ENCODE results near the gene CCDC177. TPM values are rescaled to one million over a fixed set of nuclear protein-coding genes. Genes with fewer than 3 reads are reported as not detected.

The CCDC177 gene
- polyA plus RNA-seq (ENCODE audit: insufficient read length in 4 of 4) = under 1 TPM in 3 of 4 donors, not detected in 1; 0.06 to 0.13 (median 0.07) TPM

DNA sequence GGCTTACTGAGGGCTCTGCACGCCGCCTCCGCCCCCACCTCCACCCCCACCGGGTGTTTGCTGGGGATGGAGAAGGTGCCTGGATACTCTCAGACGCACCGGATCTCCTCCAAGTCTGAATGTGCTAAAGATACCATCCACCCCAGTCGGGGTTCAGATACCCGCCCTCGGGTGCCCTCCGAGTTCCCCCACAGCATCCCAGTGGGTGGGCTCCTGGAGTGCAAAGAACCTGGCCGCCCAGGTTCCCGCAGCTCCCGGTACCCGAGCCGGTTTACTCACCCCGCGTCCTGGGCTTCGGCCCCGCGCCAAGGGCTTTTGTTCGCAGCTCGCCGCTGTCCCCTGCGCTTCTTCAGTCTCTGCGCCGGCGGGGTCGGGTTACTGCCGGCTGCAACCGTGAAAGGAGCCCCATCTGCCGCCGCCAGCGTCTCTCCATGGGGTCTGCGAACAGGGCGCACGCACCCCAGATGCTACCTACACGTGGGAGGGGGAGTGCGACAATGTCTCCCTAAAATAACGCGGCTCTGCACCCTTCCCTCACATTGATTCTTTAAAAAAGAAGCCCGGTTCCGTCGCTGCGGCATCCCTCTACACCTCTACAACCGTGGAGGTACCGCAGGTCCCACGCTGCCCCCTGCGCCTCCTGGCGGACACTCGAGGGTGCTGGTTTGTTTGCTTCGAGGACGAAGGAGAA is at the start of gene CCDC177:
Gene CCDC177 (minus strand): TSS at position 609 of the 691 bp plus-strand sequence. CDS start 1,249 bp downstream, outside the sequence.
- DNase-seq (ENCODE audit: low read depth in 4 of 4, low spot score in 3 of 4) = peak in 1 of 4 donors; percentile 69

DNA sequence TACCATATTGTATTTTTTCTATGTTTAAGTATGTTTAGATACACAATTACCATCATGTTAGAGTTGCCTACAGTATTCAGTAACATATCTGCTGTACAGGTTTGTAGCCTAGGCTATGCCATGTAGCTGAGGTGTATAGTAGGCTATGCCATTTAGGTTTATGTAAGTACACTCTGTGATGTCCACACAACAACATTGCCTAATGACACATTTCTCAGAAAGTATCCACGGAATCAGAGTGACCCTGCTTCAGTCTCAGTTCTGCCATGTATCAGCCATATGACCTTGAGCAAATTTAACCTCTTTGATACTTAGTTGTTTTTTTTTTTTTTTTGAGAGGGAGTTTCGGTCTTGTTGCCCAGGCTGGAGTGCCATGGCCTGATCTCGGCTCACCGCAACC is 49.5 kb upstream of the CCDC177 start:
- DNase-seq (ENCODE audit: low read depth in 4 of 4, low spot score in 3 of 4) = no peak

GRCh38 chr14:69620981-69621380 is 46.3 kb upstream of the CCDC177 start:
- DNase-seq (ENCODE audit: low read depth in 4 of 4, low spot score in 3 of 4) = no peak

DNA sequence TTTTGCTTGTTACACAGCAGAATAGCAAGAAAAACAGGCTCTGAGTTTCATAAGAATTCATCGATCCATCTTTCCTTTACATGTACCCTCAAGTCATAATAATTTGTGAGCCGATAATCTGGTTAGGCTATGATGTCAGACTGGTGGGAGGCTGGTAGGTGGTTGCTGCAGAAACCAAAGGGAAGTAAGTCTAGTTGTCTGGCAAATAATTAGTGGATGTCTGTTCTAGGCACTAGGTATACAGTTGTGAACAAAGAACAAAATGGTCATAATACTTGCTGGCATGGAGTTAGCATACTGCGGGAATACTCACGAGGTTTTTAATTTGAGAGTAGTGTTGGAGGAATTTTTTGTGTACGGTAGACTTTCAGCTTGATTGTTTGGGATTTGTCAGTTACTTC is 45.5 kb upstream of the CCDC177 start:
- DNase-seq (ENCODE audit: low read depth in 4 of 4, low spot score in 3 of 4) = no peak

GRCh38 chr14:69619012-69619411 is 44.3 kb upstream of the CCDC177 start:
- DNase-seq (ENCODE audit: low read depth in 4 of 4, low spot score in 3 of 4) = no peak

DNA sequence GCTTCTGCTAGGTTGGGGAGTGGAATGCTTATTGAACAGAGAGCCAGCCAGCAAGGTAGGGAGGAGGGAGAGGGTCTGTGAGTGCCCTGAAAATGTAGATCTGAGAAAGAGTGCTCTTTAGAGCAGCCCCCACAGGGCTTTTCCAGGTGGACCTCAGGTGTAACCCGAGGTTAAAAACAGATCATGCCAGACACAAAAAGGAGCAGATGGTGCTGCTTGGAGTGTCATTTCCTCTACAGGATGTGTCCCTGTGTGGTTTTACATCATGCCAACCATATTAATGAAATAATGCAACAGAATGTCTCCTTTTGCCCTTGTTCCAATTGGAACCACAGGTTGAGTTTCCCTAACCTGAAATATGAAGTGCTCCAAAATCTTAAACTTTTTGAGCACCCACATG is 43.1 kb upstream of the CCDC177 start:
- DNase-seq (ENCODE audit: low read depth in 4 of 4, low spot score in 3 of 4) = no peak

- DNase-seq (ENCODE audit: low read depth in 4 of 4, low spot score in 3 of 4) = no peak
These were observed 41.7 kb upstream of the CCDC177 start for GRCh38 chr14:69616408-69616773.

DNA sequence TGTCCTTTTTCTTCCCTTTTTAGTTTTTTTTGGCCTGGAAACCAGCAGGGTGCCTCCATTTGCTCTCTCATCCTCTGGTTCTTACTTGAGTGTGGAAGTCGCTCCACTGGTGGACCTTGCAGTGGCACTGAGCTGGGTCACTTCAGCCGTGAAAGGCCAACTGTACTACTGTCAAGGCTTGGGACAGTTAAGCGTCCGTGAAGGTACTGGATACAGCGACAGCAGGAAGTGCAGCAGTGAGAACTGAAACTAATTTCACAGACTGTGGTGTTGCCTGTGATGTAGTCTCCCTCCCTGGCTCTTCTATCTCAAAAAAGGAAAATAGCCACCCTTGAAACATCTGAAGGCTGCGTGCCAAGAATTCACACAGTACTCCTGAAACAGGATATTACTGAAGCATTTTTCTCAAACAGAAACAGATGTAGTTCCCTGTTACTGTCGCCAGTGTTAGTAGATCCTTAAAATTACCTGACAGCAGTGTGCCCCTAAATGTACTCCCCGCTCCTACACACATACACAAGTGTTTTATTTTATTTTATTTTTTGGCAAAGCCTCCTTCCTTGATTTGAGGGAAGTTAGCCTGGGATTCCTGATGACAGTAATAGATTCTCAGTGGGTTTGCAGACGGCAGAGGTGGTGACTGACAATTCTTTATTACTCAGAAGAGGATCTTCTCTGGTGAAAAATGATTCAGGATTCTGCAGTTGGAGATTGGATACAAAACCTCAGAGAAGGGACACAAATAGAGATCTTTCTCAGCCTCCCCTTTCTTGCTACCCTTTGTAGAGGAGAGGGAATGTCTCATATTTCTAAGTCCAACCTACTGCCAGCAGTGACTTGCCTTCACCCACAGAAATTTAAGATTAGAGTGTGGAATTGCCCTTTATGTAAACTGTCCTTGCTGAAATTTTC is 41.1 kb upstream of the CCDC177 start:
- DNase-seq (ENCODE audit: low read depth in 4 of 4, low spot score in 3 of 4) = no peak

DNA sequence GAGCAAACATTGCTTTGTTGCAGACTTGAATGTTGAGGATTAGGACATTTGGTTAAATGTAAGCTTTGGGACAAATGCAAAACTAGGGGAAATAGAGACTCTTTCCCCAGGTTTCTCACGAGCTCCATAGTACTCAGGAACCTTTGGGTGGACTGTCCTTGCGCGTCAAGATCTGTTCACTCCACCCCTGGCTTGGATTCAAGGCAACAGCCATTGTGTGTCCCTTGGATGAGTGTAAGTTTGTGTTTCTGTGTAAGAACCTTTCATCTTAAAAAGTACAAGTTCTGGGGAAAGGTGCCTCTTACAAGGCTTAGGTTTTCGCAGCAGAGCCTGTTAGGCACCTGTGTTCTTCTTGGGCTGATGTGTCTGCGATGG is 40.4 kb upstream of the CCDC177 start:
- no peak for DNase-seq (ENCODE audit: low read depth in 4 of 4, low spot score in 3 of 4)

- no peak for DNase-seq (ENCODE audit: low read depth in 4 of 4, low spot score in 3 of 4)
These were observed 39.9 kb upstream of the CCDC177 start for GRCh38 chr14:69614592-69614991.

DNA sequence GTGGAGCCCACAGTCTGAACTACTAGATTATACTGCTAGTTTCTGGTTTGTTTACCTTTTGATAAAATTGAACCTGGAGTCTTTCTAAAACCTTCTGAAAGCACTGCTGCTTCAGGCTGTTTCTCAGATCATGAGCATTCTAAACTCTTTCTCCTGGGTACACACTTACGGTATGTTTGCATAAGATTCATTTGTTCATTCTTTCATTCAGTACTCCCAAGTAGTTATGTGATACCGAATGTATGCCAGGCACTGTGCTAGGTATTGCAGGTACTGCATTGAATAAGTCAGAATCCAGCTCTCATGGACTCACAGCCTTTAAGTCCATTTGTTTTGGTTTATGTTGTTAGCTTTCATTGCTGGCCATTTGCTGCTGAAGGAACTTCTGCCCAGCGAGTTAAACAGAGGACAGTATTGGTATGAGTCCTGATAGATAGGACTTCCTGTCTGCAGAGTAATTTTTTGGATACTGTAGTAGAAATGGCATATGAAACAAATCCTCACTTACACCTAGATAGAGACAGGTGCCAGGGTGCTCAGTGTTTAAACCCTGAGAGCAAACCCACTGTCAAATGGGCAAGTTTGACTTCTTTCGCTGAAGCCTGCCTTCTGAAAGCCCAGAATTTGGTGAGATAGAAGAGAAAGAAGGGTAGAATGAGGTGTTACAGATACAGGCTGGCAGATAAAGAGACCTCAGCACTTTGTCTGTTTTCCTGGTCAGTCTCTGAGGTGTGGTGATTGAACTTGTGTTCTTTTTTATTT is 38.8 kb upstream of the CCDC177 start:
- no peak for DNase-seq (ENCODE audit: low read depth in 4 of 4, low spot score in 3 of 4)

GRCh38 chr14:69612783-69613130 is 38.1 kb upstream of the CCDC177 start:
- no peak for DNase-seq (ENCODE audit: low read depth in 4 of 4, low spot score in 3 of 4)

DNA sequence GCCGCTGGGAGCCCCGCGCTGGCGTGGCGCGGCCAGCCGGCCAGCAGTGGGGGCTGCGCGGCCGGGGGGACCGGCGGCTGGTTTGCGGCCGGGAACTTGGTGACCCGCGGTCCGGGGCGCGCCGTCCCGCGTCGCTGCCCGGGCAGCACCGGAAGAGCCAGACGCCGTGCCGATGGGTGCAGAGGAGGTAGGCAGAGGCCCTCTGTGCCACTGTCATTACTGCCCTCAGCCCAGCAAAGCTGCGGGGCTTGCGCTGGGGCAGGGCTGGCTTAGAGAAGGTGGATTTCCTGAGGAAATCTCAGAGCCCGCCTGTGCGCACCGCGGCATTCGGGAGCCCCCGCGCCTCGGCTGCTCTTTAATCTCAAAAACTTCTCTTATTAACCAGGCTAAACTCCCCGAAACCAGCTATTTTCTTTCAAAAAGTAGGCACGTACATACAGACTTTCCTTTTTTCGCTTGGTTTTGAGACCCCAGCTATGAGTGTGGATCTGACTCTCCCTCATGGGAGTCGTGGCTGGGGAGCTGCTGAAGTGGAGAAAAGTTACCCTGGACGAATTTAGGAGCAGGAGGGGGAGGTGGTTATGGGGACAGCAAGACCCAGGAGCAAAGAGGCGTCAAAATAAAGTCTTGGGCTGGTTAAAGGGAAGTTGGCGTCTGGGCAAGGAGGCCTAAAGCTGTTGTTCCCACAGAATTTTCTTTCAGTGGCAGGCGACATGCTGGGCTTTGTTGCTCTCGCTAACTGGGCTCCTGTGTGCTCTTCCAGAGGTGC is 37.5 kb upstream of the CCDC177 start:
- DNase-seq (ENCODE audit: low read depth in 4 of 4, low spot score in 3 of 4) = no peak

DNA sequence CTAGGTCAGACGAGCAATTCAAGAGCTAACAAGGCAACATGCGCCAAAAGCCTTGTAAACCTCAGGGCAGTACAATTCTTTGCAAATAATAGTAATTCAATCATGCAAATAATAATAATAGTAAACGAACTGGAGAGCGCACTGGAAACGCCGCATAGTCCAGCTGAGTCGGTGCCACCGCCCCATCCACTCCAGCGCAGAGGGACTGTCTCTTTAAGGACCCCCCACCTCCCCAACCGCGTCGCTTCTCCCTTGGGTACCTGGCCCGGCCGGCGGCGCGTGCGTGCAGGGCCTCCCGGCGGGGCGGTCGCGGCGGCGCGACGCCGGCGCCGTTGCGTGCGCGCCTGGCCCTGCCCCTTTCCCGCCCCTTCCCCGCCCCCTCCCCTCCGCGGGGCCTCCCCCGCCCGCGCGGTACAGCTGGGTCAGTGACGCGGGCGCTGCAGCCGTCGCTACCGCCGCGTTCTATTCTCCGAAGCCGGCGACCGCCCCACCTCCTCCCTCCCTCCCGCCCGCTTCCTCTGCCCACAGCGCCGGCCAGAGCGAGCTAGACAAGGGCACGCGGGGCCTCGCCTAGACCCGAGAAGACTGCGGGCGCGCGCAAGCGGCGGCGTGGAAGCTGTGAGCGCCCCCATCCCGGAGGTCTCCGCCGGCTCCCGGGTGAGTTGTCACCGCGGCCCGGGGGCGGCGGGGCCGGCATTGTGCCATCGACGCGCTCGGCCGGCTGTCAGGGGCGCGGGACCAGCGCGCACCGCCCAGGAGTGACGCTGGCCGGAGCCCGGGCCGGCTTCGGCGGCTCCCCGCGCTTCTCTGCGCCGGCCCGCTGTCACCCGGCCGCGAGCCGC is 36.7 kb upstream of the CCDC177 start, which contains the start of gene SUSD6:
Gene SUSD6 (plus strand): TSS at position 425 of the 842 bp plus-strand sequence. CDS start 46,997 bp downstream, outside the sequence.
- DNase-seq (ENCODE audit: low read depth in 4 of 4, low spot score in 3 of 4) = peak; percentile 71 to 82 (median 81)

DNA sequence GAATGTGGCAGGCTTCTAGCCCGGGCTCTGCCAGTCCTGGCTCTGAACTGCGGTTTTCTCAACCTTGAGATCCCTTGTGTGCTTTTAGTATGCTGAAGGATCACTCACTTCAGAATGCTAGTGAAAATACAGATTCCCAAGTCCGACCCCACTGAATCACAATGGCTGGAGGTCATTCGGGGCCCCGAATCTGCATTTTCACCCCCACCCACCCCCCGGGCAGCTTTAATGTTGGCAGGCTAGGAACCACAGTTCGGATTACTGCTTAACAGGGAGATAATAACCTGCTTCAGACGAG is 36.2 kb upstream of the CCDC177 start:
- no peak for DNase-seq (ENCODE audit: low read depth in 4 of 4, low spot score in 3 of 4)

DNA sequence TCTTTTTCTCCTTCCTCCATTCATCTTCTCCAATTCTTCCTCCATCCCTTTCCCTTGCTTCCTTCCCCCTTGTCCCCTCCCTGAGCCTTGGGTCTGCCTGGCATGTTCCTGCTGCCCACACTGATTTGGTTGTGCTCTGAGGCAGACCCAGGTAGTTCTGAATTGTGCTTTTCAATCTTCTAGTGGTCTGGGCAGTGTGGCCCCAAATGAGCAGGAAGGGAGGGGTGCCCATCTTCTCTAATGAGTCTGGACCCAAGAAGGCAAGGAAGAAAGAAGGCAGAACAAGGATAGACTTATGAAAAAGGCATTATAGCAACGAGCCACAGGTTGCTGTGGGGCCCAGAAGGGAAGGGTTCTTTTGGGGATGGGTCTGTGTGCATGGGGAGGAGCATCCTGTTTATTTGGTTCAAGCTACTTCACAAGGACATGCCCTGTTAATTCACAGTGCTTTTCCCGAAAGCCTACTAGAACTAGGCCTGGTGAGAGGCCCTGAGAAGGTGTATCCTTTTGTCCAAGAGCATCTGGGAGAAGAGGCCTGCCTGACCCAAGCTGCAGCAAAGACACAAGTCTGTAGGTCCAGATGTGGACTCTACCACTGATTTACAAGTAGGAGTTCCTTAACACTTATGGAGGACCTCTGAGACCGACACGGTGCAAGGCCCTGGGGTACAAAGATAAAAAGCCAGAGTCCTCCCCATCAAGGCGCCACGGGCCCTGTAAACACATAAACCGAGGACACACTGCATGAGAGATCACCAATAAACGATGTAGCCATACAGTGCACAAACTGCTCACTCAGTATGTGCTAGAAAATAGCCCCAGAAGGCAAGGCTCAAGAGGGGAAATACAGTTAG is 35.6 kb upstream of the CCDC177 start:
- DNase-seq (ENCODE audit: low read depth in 4 of 4, low spot score in 3 of 4) = no peak

DNA sequence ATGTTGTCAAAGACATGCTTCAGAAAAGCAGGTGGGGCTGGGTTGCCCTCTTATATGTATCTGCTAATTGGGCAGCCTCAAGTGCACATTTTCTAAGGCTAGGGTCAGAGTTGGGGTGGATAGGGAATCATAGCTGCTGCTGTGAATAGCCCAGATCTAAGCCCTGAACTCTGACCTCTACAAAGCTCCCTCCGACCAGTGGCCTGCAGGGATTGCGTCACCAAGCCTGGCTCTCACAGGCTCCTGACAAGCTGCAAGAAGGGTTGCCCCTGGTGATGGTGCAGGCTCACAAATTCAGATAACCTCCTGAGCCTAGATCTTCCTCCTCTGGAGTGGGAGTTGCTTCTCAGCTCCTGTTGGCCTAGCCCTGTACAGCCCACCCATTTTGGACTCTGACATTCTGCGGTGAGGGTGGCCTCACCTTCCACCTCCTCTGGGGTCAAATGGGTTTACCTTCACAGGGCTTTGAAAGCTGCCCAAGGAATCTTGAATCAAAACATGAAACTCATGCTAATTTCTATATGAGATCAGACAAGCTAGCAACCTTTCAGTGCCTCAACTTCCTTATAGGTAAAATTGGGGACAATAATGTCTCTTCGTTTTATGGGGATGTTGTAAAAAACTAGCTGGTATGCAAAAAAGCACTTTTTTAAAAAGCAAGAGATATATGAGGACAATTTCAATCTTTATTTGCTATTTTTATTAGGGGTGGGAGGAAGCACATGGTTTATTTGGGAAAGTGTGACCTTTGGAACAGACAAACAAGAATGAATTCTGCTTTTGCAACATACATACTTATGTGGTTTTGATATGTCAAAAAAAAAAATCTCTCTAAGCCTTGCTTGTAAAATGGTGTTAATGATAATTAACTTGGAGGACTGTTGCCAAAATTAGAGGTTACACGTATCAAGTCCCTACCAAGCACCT is 31.9 kb upstream of the CCDC177 start:
- DNase-seq (ENCODE audit: low read depth in 4 of 4, low spot score in 3 of 4) = no peak

GRCh38 chr14:69605738-69606137 is 31.1 kb upstream of the CCDC177 start:
- no peak for DNase-seq (ENCODE audit: low read depth in 4 of 4, low spot score in 3 of 4)
